CD4-positive, alpha-beta T cell (primary cell): Measurements from ENCODE around the gene FOXJ2. TPM values are rescaled to one million over a fixed set of nuclear protein-coding genes. Genes with fewer than 3 reads are reported as not detected.

Experiments
- ATAC-seq: fragments of 200-7000 bp; cut with Tn5 transposase; one replicate; pipeline ENCODE4 v1.10.0; 2022; ENCODE audit warnings: mild to moderate bottlenecking; ENCODE audit not compliant: poor library complexity
- CTCF ChIA-PET: fragments of 350-600 bp; sonication (Branson Sonifier 250); formaldehyde crosslinking; loops from one replicate; lab custom pipeline; 2021; ENCODE audit warnings: antibody characterized with exemption, inconsistent platforms; lab: Charles Lee
- POLR2A ChIA-PET: fragments of 350-600 bp; sonication (Branson Sonifier 250); formaldehyde crosslinking; loops from one replicate; lab custom pipeline; 2021; ENCODE audit warnings: antibody characterized with exemption, inconsistent platforms; lab: Charles Lee
- DNase-seq, 14 experiments: peaks; one replicate each; pipeline ENCODE4 v3.0.0-alpha.2; 2013 to 2020; ENCODE audit warnings: mixed read lengths in 2 of 14
- H3K27ac ChIP-seq, 2 donors: one replicate each; pipeline versions ENCODE4 v1.5.1 to v1.7.0; 2013; ENCODE audit warnings: low read length in 2 of 2, low read depth in 1 of 2, mild to moderate bottlenecking in 1 of 2
- H3K27me3 ChIP-seq, 2 experiments: 1 replicate in 1 of 2; 2 replicates in 1 of 2; pipeline versions ENCODE4 v1.6.1 to v1.7.0; 2013; ENCODE audit warnings: low read length in 2 of 2, control low read depth in 1 of 2, mild to moderate bottlenecking in 1 of 2, moderate library complexity in 1 of 2; ENCODE audit not compliant: insufficient read depth in 2 of 2, control insufficient read depth in 1 of 2
- H3K36me3 ChIP-seq: one replicate; pipeline ENCODE4 v1.6.1; 2013; ENCODE audit warnings: low read length, control low read depth; ENCODE audit not compliant: insufficient read depth
- H3K4me1 ChIP-seq: one replicate; pipeline ENCODE4 v1.6.1; 2013; ENCODE audit warnings: low read length, control low read depth; ENCODE audit not compliant: insufficient read depth
- H3K4me3 ChIP-seq: one replicate; pipeline ENCODE4 v1.5.1; 2013; ENCODE audit warnings: mild to moderate bottlenecking, low read length, moderate library complexity
- H3K9me3 ChIP-seq, 2 experiments: 1 replicate in 1 of 2; 2 replicates in 1 of 2; pipeline versions ENCODE4 v1.6.1 to v1.7.0; 2013; ENCODE audit warnings: low read length in 2 of 2, mild to moderate bottlenecking in 2 of 2, control low read depth in 1 of 2, moderate library complexity in 1 of 2; ENCODE audit not compliant: control insufficient read depth in 1 of 2, insufficient read depth in 1 of 2
- H3K27ac Mint-ChIP-seq: one replicate; pipeline ENCODE4 v1.8.0; 2020; ENCODE audit warnings: mixed read lengths
- H3K27me3 Mint-ChIP-seq: one replicate; pipeline ENCODE4 v1.8.0; 2021; ENCODE audit warnings: mixed read lengths
- H3K36me3 Mint-ChIP-seq: one replicate; pipeline ENCODE4 v1.8.0; 2021; ENCODE audit warnings: low read depth, mixed read lengths
- H3K4me1 Mint-ChIP-seq: one replicate; pipeline ENCODE4 v1.8.0; 2021; ENCODE audit warnings: low read depth, mixed read lengths
- H3K4me3 Mint-ChIP-seq: one replicate; pipeline ENCODE4 v1.8.0; 2020; ENCODE audit warnings: mild to moderate bottlenecking, mixed read lengths
- H3K9me3 Mint-ChIP-seq: one replicate; pipeline ENCODE4 v1.8.0; 2020; ENCODE audit warnings: mixed read lengths
- intact Hi-C, 2 experiments: fragments of 100-400 bp; cut with DNase I in 1 of 2; cut with micrococcal nuclease in 1 of 2; formaldehyde crosslinking; loops; one replicate each; pipeline versions ENCODE4 v1.15.1 to v1.9.0; 2023 to 2025; cut with DNase I, micrococcal nuclease
- total RNA-seq, 174 experiments: library from RNA in 2 of 174; stranded (reverse) in 2 of 174; gene quantifications; one replicate each; pipeline ENCODE4 v1.2.3 and lab custom pipeline; 2021 to 2026
- TF ChIP-seq, protein P1 (sequence below): fragments of 200-600 bp; IDR thresholded peaks from one replicate; pipeline ENCODE4 v1.8.0; 2022; ENCODE audit warnings: antibody characterized with exemption, mild to moderate bottlenecking

The FOXJ2 gene
- total RNA-seq, 2 experiments from 2014 or later: 36.3 to 38.5 TPM

GRCh38 chr12:8037947-8038346, 5.4 kb downstream of the FOXJ2 start:
- Mint-ChIP-seq H3K9me3 (no peaks in the 10 kb centered on the region), H3K27me3 (no peaks in the 10 kb centered on the region), H3K4me1 (peaks cover 67% of the 10 kb centered on the region), H3K36me3 (peaks cover 54% of the 10 kb centered on the region), H3K4me3 (peak overlapping the region; percentile 58), H3K27ac (peak overlapping the region; percentile 96)
- POLR2A ChIA-PET: interaction anchor here (0.6 to 6.5 kb wide), 7 partner anchors 11 to 104 kb away, joined by 3 to 59 read pairs (median 4); no protein-coding TSS in a partner anchor
- no peaks in the 10 kb centered on the region for H3K9me3 ChIP-seq
- H3K36me3 ChIP-seq: peaks cover 34% of the 10 kb centered on the region
- TF ChIP-seq, protein P1, sequence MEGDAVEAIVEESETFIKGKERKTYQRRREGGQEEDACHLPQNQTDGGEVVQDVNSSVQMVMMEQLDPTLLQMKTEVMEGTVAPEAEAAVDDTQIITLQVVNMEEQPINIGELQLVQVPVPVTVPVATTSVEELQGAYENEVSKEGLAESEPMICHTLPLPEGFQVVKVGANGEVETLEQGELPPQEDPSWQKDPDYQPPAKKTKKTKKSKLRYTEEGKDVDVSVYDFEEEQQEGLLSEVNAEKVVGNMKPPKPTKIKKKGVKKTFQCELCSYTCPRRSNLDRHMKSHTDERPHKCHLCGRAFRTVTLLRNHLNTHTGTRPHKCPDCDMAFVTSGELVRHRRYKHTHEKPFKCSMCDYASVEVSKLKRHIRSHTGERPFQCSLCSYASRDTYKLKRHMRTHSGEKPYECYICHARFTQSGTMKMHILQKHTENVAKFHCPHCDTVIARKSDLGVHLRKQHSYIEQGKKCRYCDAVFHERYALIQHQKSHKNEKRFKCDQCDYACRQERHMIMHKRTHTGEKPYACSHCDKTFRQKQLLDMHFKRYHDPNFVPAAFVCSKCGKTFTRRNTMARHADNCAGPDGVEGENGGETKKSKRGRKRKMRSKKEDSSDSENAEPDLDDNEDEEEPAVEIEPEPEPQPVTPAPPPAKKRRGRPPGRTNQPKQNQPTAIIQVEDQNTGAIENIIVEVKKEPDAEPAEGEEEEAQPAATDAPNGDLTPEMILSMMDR: no peak
- no peak for DNase-seq
- no peaks in the 10 kb centered on the region for H3K27me3 ChIP-seq
- H3K4me3 ChIP-seq: no peak overlapping the region
- no peak overlapping the region for H3K27ac ChIP-seq
- intact Hi-C loops: no loop called here
- CTCF ChIA-PET: interaction anchor here (1.7 to 5.4 kb wide), 2 partner anchors 40 to 105 kb away, joined by 7 to 37 read pairs; no protein-coding TSS in a partner anchor
- ATAC-seq: no peak
- peaks cover 69% of the 10 kb centered on the region for H3K4me1 ChIP-seq

DNA sequence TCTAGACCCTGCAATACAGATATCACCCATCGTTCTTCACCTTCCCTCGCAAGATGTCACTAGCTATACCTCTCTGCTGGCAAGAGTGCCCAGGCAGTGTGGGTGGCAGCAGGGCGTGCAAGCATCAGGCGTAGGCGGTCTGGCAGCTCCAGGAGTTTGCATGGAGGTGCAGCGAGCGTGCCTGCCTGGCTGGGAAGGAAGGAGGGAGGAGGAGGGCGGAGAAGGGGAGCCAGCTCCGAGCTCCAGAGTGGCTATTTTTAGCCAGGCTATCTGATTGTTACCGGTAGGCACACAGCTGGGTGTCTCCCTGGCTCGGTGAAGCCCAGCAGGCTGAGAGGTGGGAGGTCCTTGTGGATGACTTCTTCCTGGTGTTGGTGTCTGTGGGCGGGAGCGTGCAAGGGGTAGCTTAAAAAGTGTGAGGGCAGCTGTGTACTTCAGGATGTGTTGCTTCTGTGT, 6.2 kb downstream of the FOXJ2 start:
- TF ChIP-seq, protein P1: no peak
- Mint-ChIP-seq H3K4me3 (peak overlapping the region; percentile 58), H3K27ac (peak overlapping the region; percentile 96), H3K4me1 (peaks cover 64% of the 10 kb centered on the region), H3K9me3 (no peaks in the 10 kb centered on the region), H3K36me3 (peaks cover 54% of the 10 kb centered on the region), H3K27me3 (no peaks in the 10 kb centered on the region)
- H3K4me3 ChIP-seq: peak overlapping the region; percentile 33
- no peaks in the 10 kb centered on the region for H3K9me3 ChIP-seq
- H3K36me3 ChIP-seq: peaks cover 40% of the 10 kb centered on the region
- POLR2A ChIA-PET: interaction anchor here (0.7 to 6.5 kb wide), 6 partner anchors 12 to 105 kb away, joined by 3 to 59 read pairs (median 5); no protein-coding TSS in a partner anchor
- ATAC-seq: peak; percentile 67
- peaks cover 62% of the 10 kb centered on the region for H3K4me1 ChIP-seq
- DNase-seq: peak in 5 of 14 experiments; percentile 28 to 61 (median 50)
- no peaks in the 10 kb centered on the region for H3K27me3 ChIP-seq
- H3K27ac ChIP-seq: peak overlapping the region in 1 of 2 donors; percentile 43
- CTCF ChIA-PET: interaction anchor here (1.7 to 5.4 kb wide), 2 partner anchors 39 to 106 kb away, joined by 7 to 37 read pairs; no protein-coding TSS in a partner anchor
- intact Hi-C loops: no loop called here

- H3K4me1 ChIP-seq: peaks cover 41% of the 10 kb centered on the region
- TF ChIP-seq, protein P1: no peak
- H3K9me3 Mint-ChIP-seq: no peaks in the 10 kb centered on the region
- no peaks in the 10 kb centered on the region for H3K27me3 ChIP-seq
- no peak overlapping the region for H3K4me3 ChIP-seq
- no peaks in the 10 kb centered on the region for H3K27me3 Mint-ChIP-seq
- DNase-seq (no peak), ATAC-seq (no peak)
- H3K9me3 ChIP-seq: no peaks in the 10 kb centered on the region
- peaks cover 73% of the 10 kb centered on the region for H3K36me3 Mint-ChIP-seq
- no peak overlapping the region for H3K27ac ChIP-seq
- H3K36me3 ChIP-seq: peaks cover 58% of the 10 kb centered on the region
- POLR2A ChIA-PET: interaction anchor here (0.5 to 1.6 kb wide), 3 partner anchors 14 to 87 kb away, joined by 3 to 4 read pairs (median 4); no protein-coding TSS in a partner anchor
- peaks cover 44% of the 10 kb centered on the region for H3K4me1 Mint-ChIP-seq
- intact Hi-C loops: no loop called here
- CTCF ChIA-PET: interaction anchor here (1.2 to 5.4 kb wide), 2 partner anchors 37 to 103 kb away, joined by 3 to 37 read pairs; no protein-coding TSS in a partner anchor
- no peak overlapping the region for H3K4me3 Mint-ChIP-seq
- no peak overlapping the region for H3K27ac Mint-ChIP-seq
Measured at GRCh38 chr12:8040791-8041190, 8.3 kb downstream of the FOXJ2 start.
